ENCODE data around the gene USP7.

DNA sequence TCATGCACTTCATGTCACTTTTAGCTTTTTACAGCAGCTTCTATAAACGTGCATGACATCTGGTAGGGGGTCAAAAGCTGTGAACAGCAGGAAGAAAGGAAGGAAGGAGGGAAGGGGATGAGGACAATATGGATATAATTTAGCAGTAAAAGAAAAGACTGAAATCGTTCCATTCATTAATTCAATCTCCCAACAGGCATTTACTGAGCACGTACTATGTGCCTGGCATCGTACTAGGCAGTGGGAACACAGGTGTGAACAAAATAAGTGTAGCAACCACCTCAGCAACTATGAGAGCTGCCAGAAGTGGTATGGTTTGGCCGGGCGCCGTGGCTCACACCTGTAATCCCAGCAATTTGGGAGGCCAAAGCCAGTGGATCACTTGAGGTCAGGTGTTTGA is 19.1 kb upstream of the USP7 start:
- TF ChIP-seq TAF1 (conservative IDR thresholded peaks at IDR 0.05) (no peak), JUND (IDR thresholded peaks at IDR 0.05) (no peak), YY1 (IDR thresholded peaks at IDR 0.05) (no peak), HNF4G (IDR thresholded peaks at IDR 0.05) (no peak), RAD21 (IDR thresholded peaks at IDR 0.05) (no peak)
- TF ChIP-seq, protein P1, sequence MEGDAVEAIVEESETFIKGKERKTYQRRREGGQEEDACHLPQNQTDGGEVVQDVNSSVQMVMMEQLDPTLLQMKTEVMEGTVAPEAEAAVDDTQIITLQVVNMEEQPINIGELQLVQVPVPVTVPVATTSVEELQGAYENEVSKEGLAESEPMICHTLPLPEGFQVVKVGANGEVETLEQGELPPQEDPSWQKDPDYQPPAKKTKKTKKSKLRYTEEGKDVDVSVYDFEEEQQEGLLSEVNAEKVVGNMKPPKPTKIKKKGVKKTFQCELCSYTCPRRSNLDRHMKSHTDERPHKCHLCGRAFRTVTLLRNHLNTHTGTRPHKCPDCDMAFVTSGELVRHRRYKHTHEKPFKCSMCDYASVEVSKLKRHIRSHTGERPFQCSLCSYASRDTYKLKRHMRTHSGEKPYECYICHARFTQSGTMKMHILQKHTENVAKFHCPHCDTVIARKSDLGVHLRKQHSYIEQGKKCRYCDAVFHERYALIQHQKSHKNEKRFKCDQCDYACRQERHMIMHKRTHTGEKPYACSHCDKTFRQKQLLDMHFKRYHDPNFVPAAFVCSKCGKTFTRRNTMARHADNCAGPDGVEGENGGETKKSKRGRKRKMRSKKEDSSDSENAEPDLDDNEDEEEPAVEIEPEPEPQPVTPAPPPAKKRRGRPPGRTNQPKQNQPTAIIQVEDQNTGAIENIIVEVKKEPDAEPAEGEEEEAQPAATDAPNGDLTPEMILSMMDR (IDR thresholded peaks at IDR 0.05; ENCODE audit: low read depth, low read length, missing input control): no peak
- TF ChIP-seq, protein P2, sequence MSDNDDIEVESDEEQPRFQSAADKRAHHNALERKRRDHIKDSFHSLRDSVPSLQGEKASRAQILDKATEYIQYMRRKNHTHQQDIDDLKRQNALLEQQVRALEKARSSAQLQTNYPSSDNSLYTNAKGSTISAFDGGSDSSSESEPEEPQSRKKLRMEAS (IDR thresholded peaks at IDR 0.05): no peak
